H1 (cell line): ENCODE measurements around the gene LPCAT1. TPM values are rescaled to one million over a fixed set of nuclear protein-coding genes. Genes with fewer than 3 reads are reported as not detected.

Experiments used
- CTCF ChIA-PET: fragments of 300-600 bp; sonication (Branson Sonifier 250); formaldehyde crosslinking; loops from one replicate; lab custom pipeline; 2021; ENCODE audit not compliant: partially characterized antibody; lab: Charles Lee
- POLR2A ChIA-PET: fragments of 300-600 bp; sonication (Branson Sonifier 250); formaldehyde crosslinking; loops from one replicate; lab custom pipeline; 2021; ENCODE audit warnings: inconsistent platforms; ENCODE audit not compliant: partially characterized antibody; lab: Charles Lee
- DNase-seq, 2 experiments: peaks; one replicate each; pipeline versions ENCODE4 v3.0.0 to v3.0.0-alpha.2; 2010 to 2022; ENCODE audit warnings: low spot score in 2 of 2, low read depth in 1 of 2, mixed read lengths in 1 of 2
- FAIRE-seq: peaks from 2 replicates; lab custom pipeline; 2011; peaks lifted over from hg19 to GRCh38; lab: Jason Lieb, UNC
- H2AFZ ChIP-seq: 2 replicates; pipeline ENCODE4 v1.8.1; 2012; ENCODE audit warnings: low read length, inconsistent platforms
- H2AK5ac ChIP-seq: 2 replicates; pipeline ENCODE4 v1.6.1; 2013; ENCODE audit warnings: low read depth, low read length
- H2BK120ac ChIP-seq: replicated peaks from 2 replicates; pipeline ENCODE3; 2013; ENCODE audit warnings: low read depth, low read length, inconsistent platforms
- H2BK12ac ChIP-seq: 2 replicates; pipeline ENCODE4 v1.6.1; 2013; ENCODE audit warnings: low read depth, low read length
- H2BK15ac ChIP-seq: 2 replicates; pipeline ENCODE4 v1.6.1; 2013; ENCODE audit warnings: low read length
- H2BK20ac ChIP-seq: 2 replicates; pipeline ENCODE4 v1.6.1; 2013; ENCODE audit warnings: low read length
- H2BK5ac ChIP-seq: 2 replicates; pipeline ENCODE4 v1.6.1; 2013; ENCODE audit warnings: low read depth, low read length
- H3K14ac ChIP-seq: 2 replicates; pipeline ENCODE4 v1.6.1; 2013; ENCODE audit warnings: inconsistent platforms; ENCODE audit not compliant: insufficient read length
- H3K18ac ChIP-seq: 2 replicates; pipeline ENCODE4 v1.6.1; 2013; ENCODE audit warnings: low read length; ENCODE audit errors: extremely low read depth
- H3K23ac ChIP-seq: 2 replicates; pipeline ENCODE4 v1.6.1; 2013; ENCODE audit warnings: inconsistent platforms; ENCODE audit not compliant: insufficient read length
- H3K23me2 ChIP-seq: 2 replicates; pipeline ENCODE4 v1.6.1; 2013; ENCODE audit warnings: low read depth, low read length
- H3K27ac ChIP-seq: 2 replicates; pipeline ENCODE4 v1.6.1; 2011; ENCODE audit warnings: low read depth, low read length, inconsistent platforms
- H3K27me3 ChIP-seq, 4 experiments: replicated peaks in 1 of 4; 1 replicate in 1 of 4; 2 replicates in 3 of 4; pipeline versions ENCODE4 v1.6.1 to v1.8.1; 2011 to 2013; ENCODE audit warnings: low read length in 3 of 4, mild to moderate bottlenecking in 3 of 4, inconsistent platforms in 2 of 4, mixed read lengths in 2 of 4, moderate library complexity in 1 of 4; ENCODE audit not compliant: control insufficient read depth in 3 of 4, insufficient read depth in 3 of 4; ENCODE audit errors: extremely low read depth in 1 of 4
- H3K36me3 ChIP-seq, 4 experiments: 2 replicates each; pipeline versions ENCODE4 v1.6.1 to v1.8.1; 2011 to 2013; ENCODE audit warnings: mild to moderate bottlenecking in 4 of 4, low read length in 3 of 4, moderate library complexity in 2 of 4, control low read depth in 1 of 4, inconsistent platforms in 1 of 4; ENCODE audit not compliant: insufficient read depth in 4 of 4, control insufficient read depth in 2 of 4
- H3K4ac ChIP-seq: replicated peaks from 2 replicates; pipeline ENCODE3; 2013; ENCODE audit warnings: low read length, low read depth, mixed read lengths, inconsistent platforms; ENCODE audit not compliant: insufficient read length
- H3K4me1 ChIP-seq, 4 experiments: replicated peaks in 1 of 4; 1 replicate in 1 of 4; 2 replicates in 3 of 4; pipeline versions ENCODE4 v1.6.1 to v1.8.1; 2011 to 2013; ENCODE audit warnings: low read length in 3 of 4, inconsistent platforms in 2 of 4, mixed read lengths in 1 of 4; ENCODE audit not compliant: insufficient read depth in 4 of 4, control insufficient read depth in 3 of 4
- H3K4me2 ChIP-seq, 2 experiments: 2 replicates each; pipeline versions ENCODE4 v1.6.1 to v1.8.1; 2011 to 2013; ENCODE audit warnings: low read depth in 2 of 2, low read length in 2 of 2, control low read depth in 1 of 2, inconsistent platforms in 1 of 2, mild to moderate bottlenecking in 1 of 2; ENCODE audit not compliant: insufficient read depth in 1 of 2
- H3K4me3 ChIP-seq, 4 experiments: fragments of 200-600, 300-600 bp in 1 of 4; sonication (generic), shearing (Covaris generic), sonication (Bioruptor Twin) in 1 of 4; 2 replicates each; pipeline versions ENCODE4 v1.5.1 to v1.8.1; 2011 to 2016; ENCODE audit warnings: low read length in 4 of 4, low read depth in 3 of 4, control low read depth in 2 of 4, inconsistent platforms in 2 of 4, mild to moderate bottlenecking in 2 of 4, mixed read lengths in 1 of 4, moderate library complexity in 1 of 4; ENCODE audit not compliant: insufficient read depth in 2 of 4; ENCODE audit errors: extremely low read depth in 1 of 4
- H3K56ac ChIP-seq: replicated peaks from 2 replicates; pipeline ENCODE3; 2013; ENCODE audit warnings: low read depth, mild to moderate bottlenecking, mixed read lengths, low read length, inconsistent platforms; ENCODE audit not compliant: insufficient read length
- H3K79me1 ChIP-seq: 2 replicates; pipeline ENCODE4 v1.6.1; 2013; ENCODE audit warnings: low read depth, low read length, control low read depth
- H3K79me2 ChIP-seq, 2 experiments: 2 replicates each; pipeline versions ENCODE4 v1.6.1 to v1.8.1; 2012 to 2013; ENCODE audit warnings: low read length in 2 of 2, mild to moderate bottlenecking in 2 of 2, inconsistent platforms in 1 of 2; ENCODE audit not compliant: insufficient read depth in 2 of 2, control insufficient read depth in 1 of 2
- H3K9ac ChIP-seq, 4 experiments: replicated peaks in 1 of 4; 1 replicate in 1 of 4; 2 replicates in 3 of 4; pipeline versions ENCODE4 v1.6.1 to v1.8.1; 2011 to 2013; ENCODE audit warnings: low read depth in 3 of 4, low read length in 3 of 4, control low read depth in 2 of 4, mild to moderate bottlenecking in 2 of 4, moderate library complexity in 2 of 4, inconsistent platforms in 1 of 4; ENCODE audit errors: extremely low read depth in 1 of 4
- H3K9me3 ChIP-seq, 2 experiments: 2 replicates each; pipeline versions ENCODE4 v1.6.1 to v1.8.1; 2012 to 2013; ENCODE audit warnings: mild to moderate bottlenecking in 2 of 2, moderate library complexity in 2 of 2, control low read depth in 1 of 2, inconsistent platforms in 1 of 2, low read depth in 1 of 2, low read length in 1 of 2, mixed read lengths in 1 of 2; ENCODE audit not compliant: insufficient read depth in 2 of 2
- H4K20me1 ChIP-seq, 2 experiments: replicated peaks in 1 of 2; 2 replicates each; pipeline versions ENCODE3 to v1.8.1; 2011 to 2013; ENCODE audit warnings: inconsistent platforms in 2 of 2, low read length in 2 of 2, mild to moderate bottlenecking in 1 of 2; ENCODE audit not compliant: insufficient read depth in 2 of 2, control insufficient read depth in 1 of 2
- H4K5ac ChIP-seq: 2 replicates; pipeline ENCODE4 v1.6.1; 2013; ENCODE audit warnings: low read length, low read depth, mixed read lengths, inconsistent platforms; ENCODE audit not compliant: insufficient read length
- H4K8ac ChIP-seq: 2 replicates; pipeline ENCODE4 v1.8.0; 2013; ENCODE audit warnings: mild to moderate bottlenecking, moderate library complexity, low read length, inconsistent platforms; ENCODE audit not compliant: insufficient read depth; ENCODE audit errors: extremely low read depth
- H4K91ac ChIP-seq: replicated peaks from 2 replicates; pipeline ENCODE3; 2013; ENCODE audit warnings: low read length, mixed read lengths, inconsistent platforms; ENCODE audit not compliant: insufficient read length
- CBX5 ChIP-seq: fragments of 300-800, 300-1000 bp; sonication (generic); IDR thresholded peaks from 2 replicates; pipeline ENCODE4 v1.7.1; 2016; ENCODE audit warnings: antibody characterized with exemption, low read length, low read depth
- CREB1 ChIP-seq: IDR thresholded peaks from 2 replicates; pipeline ENCODE4 v1.6.1; 2012; ENCODE audit warnings: inconsistent platforms
- EGR1 ChIP-seq: IDR thresholded peaks from 2 replicates; pipeline ENCODE4 v1.6.1; 2011; ENCODE audit warnings: low read depth, low read length, borderline replicate concordance
- HDAC6 ChIP-seq: IDR thresholded peaks from one replicate; pipeline ENCODE4 v1.7.1; 2012; ENCODE audit warnings: low read depth, mild to moderate bottlenecking, inconsistent platforms, low read length, moderate library complexity
- JUN ChIP-seq: IDR thresholded peaks from 2 replicates; pipeline ENCODE4 v1.6.1; 2011; ENCODE audit warnings: low read depth, mild to moderate bottlenecking, improper control_type of control experiment, low read length
- MAFK ChIP-seq: IDR thresholded peaks from 2 replicates; pipeline ENCODE4 v1.6.1; 2012; ENCODE audit warnings: low read depth, mild to moderate bottlenecking, improper control_type of control experiment, low read length
- NRF1 ChIP-seq: IDR thresholded peaks from 2 replicates; pipeline ENCODE4 v1.6.1; 2011; ENCODE audit warnings: mild to moderate bottlenecking, low read depth, low read length, improper control_type of control experiment
- POLR2A ChIP-seq, 2 experiments: IDR thresholded peaks; 1 replicate in 1 of 2; 2 replicates in 1 of 2; pipeline ENCODE4 v1.6.1; 2011; ENCODE audit warnings: low read depth in 2 of 2, low read length in 2 of 2, mild to moderate bottlenecking in 2 of 2; ENCODE audit errors: control extremely low read depth in 1 of 2
- RBBP5 ChIP-seq: IDR thresholded peaks from 2 replicates; pipeline ENCODE4 v1.7.1; 2012; ENCODE audit warnings: low read depth, mild to moderate bottlenecking, inconsistent platforms, low read length, moderate library complexity, borderline replicate concordance
- RFX5 ChIP-seq: IDR thresholded peaks from 2 replicates; pipeline ENCODE4 v1.6.1; 2011; ENCODE audit warnings: low read depth, low read length, improper control_type of control experiment, borderline replicate concordance
- RXRA ChIP-seq: IDR thresholded peaks from 2 replicates; pipeline ENCODE4 v1.6.1; 2011; ENCODE audit warnings: low read depth, mild to moderate bottlenecking, low read length, moderate library complexity; ENCODE audit not compliant: insufficient read depth
- SAP30 ChIP-seq: fragments of 300-600 bp; sonication (generic); IDR thresholded peaks from 2 replicates; pipeline ENCODE4 v1.7.1; 2012; ENCODE audit warnings: low read length, moderate library complexity, mild to moderate bottlenecking, inconsistent platforms; ENCODE audit not compliant: insufficient read depth, insufficient replicate concordance
- TAF1 ChIP-seq: IDR thresholded peaks from 2 replicates; pipeline ENCODE4 v1.6.1; 2011; ENCODE audit warnings: mild to moderate bottlenecking, low read depth, low read length
- TBP ChIP-seq: IDR thresholded peaks from 2 replicates; pipeline ENCODE4 v1.6.1; 2011; ENCODE audit warnings: low read depth, low read length, improper control_type of control experiment
- YY1 ChIP-seq: IDR thresholded peaks from 2 replicates; pipeline ENCODE4 v1.6.1; 2011; ENCODE audit warnings: low read depth, mild to moderate bottlenecking, low read length
- WGBS, 2 experiments: shearing (Covaris generic) in 1 of 2; methylation state at CpG; one replicate each; pipeline versions ENCODE4 v1.1.6 to v1.1.7; 2013 to 2015; ENCODE audit warnings: low lambda C conversion rate in 2 of 2, mixed read lengths in 2 of 2, inconsistent platforms in 1 of 2, low coverage in 1 of 2, missing lambda C conversion rate in 1 of 2; ENCODE audit not compliant: insufficient replicate concordance in 2 of 2, insufficient coverage in 1 of 2, insufficient read length in 1 of 2; ENCODE audit errors: extremely low coverage in 1 of 2, missing lambda C conversion rate in 1 of 2; 5-methylcytosine and 5-hydroxymethylcytosine counted together
- polyA plus RNA-seq, 7 experiments: library from polyadenylated mRNA; depleted of rRNA in 3 of 7; stranded (reverse) in 5 of 7; unstranded in 2 of 7; fragments of >200 nt in 5 of 7; fragments of 200-250 nt in 2 of 7; gene quantifications; 1 replicate in 5 of 7; 2 replicates in 1 of 7; 4 replicates in 1 of 7; pipeline versions ENCODE4 v1.2.1 to v1.2.3, GENCODE V29; 2011 to 2013; ENCODE audit warnings: missing spikeins in 2 of 7, mixed read lengths in 2 of 7
- total RNA-seq: library from RNA; stranded (reverse); fragmentation: NEBNext Ultra II Directional; extraction: Animal tissue kit (Norgen Biotek cat#: 25700); gene quantifications from 2 replicates; pipeline ENCODE4 v1.2.1, GENCODE V29; 2021

Gene LPCAT1
- total and polyA plus RNA-seq, 2 of the 8 experiments (the other 6 are each of a cell fraction or from before 2014, with no cell fraction given), result 107 to 260 TPM

DNA sequence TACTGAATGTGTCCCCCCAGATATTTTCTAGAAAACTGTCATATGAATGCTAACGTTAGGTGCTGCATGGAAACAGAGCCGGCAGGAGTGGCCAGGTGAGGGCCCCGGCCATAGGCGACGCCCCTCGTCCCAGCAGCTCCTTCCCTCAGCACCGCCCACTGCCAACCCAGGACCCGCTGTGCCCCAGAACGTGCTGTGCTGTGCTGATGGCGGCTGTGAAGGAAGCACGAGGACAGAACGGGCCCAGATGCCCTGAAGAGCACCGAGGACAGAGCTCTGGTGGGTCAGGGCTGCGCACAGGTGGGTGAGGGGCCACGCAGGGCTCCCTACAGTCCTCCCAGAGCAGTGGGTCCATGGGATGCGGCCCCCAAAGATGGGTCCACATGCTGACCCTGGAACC lies 30.3 kb downstream of the LPCAT1 start:
- Histone ChIP-seq H2AFZ (no peak overlapping the region), H2BK120ac (no peak overlapping the region), H2BK5ac (no peak overlapping the region), H3K27ac (no peak overlapping the region; the same call in 1 of the 2 replicates), H3K27me3 (no peaks in the 10 kb centered on the region), H3K4ac (no peak overlapping the region), H2AK5ac (no peak overlapping the region), H3K36me3 (peaks cover 18 to 78% (median 49%) of the 10 kb centered on the region in 4 experiments), H3K18ac (no peak overlapping the region), H3K79me2 (peaks cover 2 to 28% of the 10 kb centered on the region in 2 experiments), H3K56ac (no peak overlapping the region), H3K9ac (no peak overlapping the region), H3K4me2 (no peak overlapping the region), H2BK15ac (no peak overlapping the region), H4K5ac (no peak overlapping the region), H4K91ac (no peak overlapping the region), H2BK12ac (no peak overlapping the region), H3K14ac (no peak overlapping the region), H3K9me3 (no peaks in the 10 kb centered on the region), H3K23ac (no peak overlapping the region), H4K8ac (peak overlapping the region; percentile 18; the same call in 1 of the 2 replicates), H3K79me1 (peaks cover 21% of the 10 kb centered on the region), H3K4me1 (no peaks in the 10 kb centered on the region), H3K4me3 (no peak overlapping the region), H2BK20ac (no peak overlapping the region), H3K23me2 (no peaks in the 10 kb centered on the region), H4K20me1 (peaks cover 11 to 33% of the 10 kb centered on the region in 2 experiments)
- FAIRE-seq, result no peak
- POLR2A ChIA-PET, result interaction anchor here (0.9 to 1.7 kb wide), 2 partner anchors 10 to 21 kb away, joined by 3 to 10 read pairs; no protein-coding TSS in a partner anchor
- DNase-seq, result no peak
- WGBS, 2 experiments, result 92% methylated on average over 16 of the region's 16 CpGs; no CpG with 5 or more reads in 1 of the 2 experiments
- CTCF ChIA-PET, result interaction anchor here (0.9 to 4.5 kb wide), 9 partner anchors 10 to 152 kb away, joined by 3 to 32 read pairs (median 8); no protein-coding TSS in a partner anchor
- no peak for TF ChIP-seq POLR2A (IDR thresholded peaks at IDR 0.05; ENCODE audit: control extremely low read depth in 1 of 2, low read depth in 2 of 2, low read length in 2 of 2)
- TF ChIP-seq RBBP5, result no peak
- no peak for TF ChIP-seq MAFK
- no peak for TF ChIP-seq JUN
- TF ChIP-seq TBP, result no peak
- no peak for TF ChIP-seq CBX5
- TF ChIP-seq SAP30, result no peak
- TF ChIP-seq RFX5, result no peak
- no peak for TF ChIP-seq YY1
- TF ChIP-seq HDAC6, result no peak
- no peak for TF ChIP-seq NRF1
- no peak for TF ChIP-seq CREB1
- TF ChIP-seq TAF1, result no peak
- TF ChIP-seq EGR1, result no peak
- no peak for TF ChIP-seq RXRA
